ENCODE results near the gene MT1B. TPM values are rescaled to one million over a fixed set of nuclear protein-coding genes. Genes with fewer than 3 reads are reported as not detected.

MT1B gene
- total and polyA plus RNA-seq, 2 of the 13 experiments (the other 11 are each of a cell fraction or from before 2014, with no cell fraction given), result 0.89 TPM; not detected in 1

- peak; percentile 85 for TF ChIP-seq ZNF274 (CRISPR knock-in tag; IDR thresholded peaks at IDR 0.05)
- TF ChIP-seq ZNF510 (CRISPR knock-in tag; IDR thresholded peaks at IDR 0.05; ENCODE audit: low read depth), result no peak
- 0 out of 2 replicates have a peak, but pooled peaks have one; percentile 64 for TF ChIP-seq YEATS2 (CRISPR knock-in tag; IDR thresholded peaks at IDR 0.05; ENCODE audit: borderline replicate concordance)
- peak; percentile 51; the same call in 1 of the 2 replicates for TF ChIP-seq GMEB1 (CRISPR knock-in tag; IDR thresholded peaks at IDR 0.05; ENCODE audit: borderline replicate concordance)
- TF ChIP-seq NBN (conservative IDR thresholded peaks at IDR 0.05), result no peak
- no peak for TF ChIP-seq PLRG1 (conservative IDR thresholded peaks at IDR 0.05)
- TF ChIP-seq ZNF543 (CRISPR knock-in tag; IDR thresholded peaks at IDR 0.05), result no peak; the same call in 1 of the 2 replicates
- TF ChIP-seq ZBTB40 (IDR thresholded peaks at IDR 0.05), result no peak
- peak; percentile 59; the same call in 1 of the 2 replicates for TF ChIP-seq ZBTB40 (CRISPR knock-in tag; IDR thresholded peaks at IDR 0.05)
- TF ChIP-seq SMAD9 (CRISPR knock-in tag; IDR thresholded peaks at IDR 0.05), result no peak
- no peak for TF ChIP-seq ZMAT5 (CRISPR knock-in tag; IDR thresholded peaks at IDR 0.05; ENCODE audit: borderline replicate concordance, low read depth)
- TF ChIP-seq CENPX (CRISPR knock-in tag; IDR thresholded peaks at IDR 0.05), result no peak
- TF ChIP-seq ZNF34 (CRISPR knock-in tag; IDR thresholded peaks at IDR 0.05; ENCODE audit: borderline replicate concordance), result no peak
- TF ChIP-seq SMAD3 (CRISPR knock-in tag; IDR thresholded peaks at IDR 0.05), result no peak
- peak; percentile 75 for TF ChIP-seq ZNF574 (CRISPR knock-in tag; IDR thresholded peaks at IDR 0.05)
- peak; percentile 67; the same call in 1 of the 2 replicates for TF ChIP-seq SALL1 (CRISPR knock-in tag; IDR thresholded peaks at IDR 0.05)
Observed at GRCh38 chr16:56681939-56682702, 30.4 kb downstream of the MT1B start, which contains the start of gene MT1X (continued).
